Motor neuron (in vitro differentiated cells): ENCODE measurements around the gene SMC6. TPM values are rescaled to one million over a fixed set of nuclear protein-coding genes. Genes with fewer than 3 reads are reported as not detected.

Experiments used
- ATAC-seq, 8 experiments: fragments of 200-7000 bp; cut with Tn5 transposase; replicated peaks in 6 of 8; 2 replicates each; pipeline ENCODE4 v1.8.0; 2021; ENCODE audit warnings: mild to moderate bottlenecking in 8 of 8, moderate library complexity in 8 of 8
- H3K27ac ChIP-seq, 2 donors: fragments of 250-450 bp; sonication (Bioruptor Pico); 2 replicates each; pipeline ENCODE4 v1.9.0; 2021; ENCODE audit warnings: antibody characterized with exemption in 2 of 2, mild to moderate bottlenecking in 2 of 2, moderate library complexity in 1 of 2
- H3K4me1 ChIP-seq, 2 donors: fragments of 250-450 bp; sonication (Bioruptor Pico); replicated peaks in 1 of 2; 2 replicates each; pipeline ENCODE4 v1.6.1; 2021; ENCODE audit warnings: antibody characterized with exemption in 2 of 2, mild to moderate bottlenecking in 2 of 2, moderate library complexity in 1 of 2
- H3K4me3 ChIP-seq, 5 donors: fragments of 250-450 bp; sonication (Bioruptor Pico); 2 replicates each; pipeline ENCODE4 v1.9.0; 2021; ENCODE audit warnings: antibody characterized with exemption in 5 of 5, mild to moderate bottlenecking in 5 of 5, moderate library complexity in 4 of 5
- WGBS, 10 experiments: fragments of 450-650 bp; shearing (Covaris generic); methylation state at CpG; one replicate each; pipeline ENCODE4 v1.0.0; 2022; 5-methylcytosine and 5-hydroxymethylcytosine counted together
- in situ Hi-C, 9 experiments: fragments of 400-800 bp; cut with MboI; loops; one replicate each; pipeline ENCODE4 v1.15.0; 2021; ENCODE audit warnings: low sequenced_read_pairs in 9 of 9, low pct_unique_long_range_greater_than_20kb in 2 of 9; ENCODE audit not compliant: unreplicated experiment in 9 of 9
- total RNA-seq, 8 experiments: library from RNA; unstranded; fragments of 300-600 nt; gene quantifications; 2 replicates each; pipeline versions ENCODE4 v1.2.3 to v1.2.4, GENCODE V29; 2022

The SMC6 gene
- total RNA-seq, 8 experiments from 2014 or later = 12.6 to 27.4 (median 21.2) TPM

- H3K4me1 ChIP-seq = peaks cover 0 to 9% of the 10 kb centered on the region in 2 donors
- in situ Hi-C loops = no loop called here
- no peak for ATAC-seq
- WGBS, 10 experiments = 35 to 100% (median 83%) methylated on average over 2 to 3 of the region's 3 CpGs; no CpG with 5 or more reads in 3 of the 10 experiments
- no peak overlapping the region for H3K27ac ChIP-seq
- H3K4me3 ChIP-seq = no peak overlapping the region
These were observed 4.5 kb upstream of the SMC6 start for GRCh38 chr2:17758118-17758517.

GRCh38 chr2:17757321-17757720 lies 3.7 kb upstream of the SMC6 start:
- in situ Hi-C loops = no loop called here
- H3K27ac ChIP-seq = no peak overlapping the region
- H3K4me3 ChIP-seq = no peak overlapping the region
- H3K4me1 ChIP-seq = peaks cover 3 to 13% of the 10 kb centered on the region in 2 donors
- ATAC-seq = no peak
- WGBS, 10 experiments = 14 to 95% (median 88%) methylated on average over 2 of the region's 2 CpGs; no CpG with 5 or more reads in 2 of the 10 experiments

- H3K27ac ChIP-seq = no peak overlapping the region
- H3K4me1 ChIP-seq = peaks cover 7 to 16% of the 10 kb centered on the region in 2 donors
- ATAC-seq = no peak
- in situ Hi-C loops = no loop called here
- WGBS, 10 experiments = 61 to 100% (median 95%) methylated on average over 2 to 6 of the region's 6 CpGs
- H3K4me3 ChIP-seq = no peak overlapping the region
These were observed 3.1 kb upstream of the SMC6 start for GRCh38 chr2:17756668-17757067.

- H3K27ac ChIP-seq = no peak overlapping the region
- peaks cover 7 to 16% of the 10 kb centered on the region in 2 donors for H3K4me1 ChIP-seq
- peak overlapping the region; percentile 52 to 98 (median 75) for H3K4me3 ChIP-seq
- ATAC-seq = no peak
- in situ Hi-C loops = no loop called here
- WGBS, 10 experiments = 0 to 16% (median 4%) methylated on average over 3 to 7 of the region's 8 CpGs; no CpG with 5 or more reads in 1 of the 10 experiments
These were observed 1.3 kb upstream of the SMC6 start for GRCh38 chr2:17754773-17755425.

DNA sequence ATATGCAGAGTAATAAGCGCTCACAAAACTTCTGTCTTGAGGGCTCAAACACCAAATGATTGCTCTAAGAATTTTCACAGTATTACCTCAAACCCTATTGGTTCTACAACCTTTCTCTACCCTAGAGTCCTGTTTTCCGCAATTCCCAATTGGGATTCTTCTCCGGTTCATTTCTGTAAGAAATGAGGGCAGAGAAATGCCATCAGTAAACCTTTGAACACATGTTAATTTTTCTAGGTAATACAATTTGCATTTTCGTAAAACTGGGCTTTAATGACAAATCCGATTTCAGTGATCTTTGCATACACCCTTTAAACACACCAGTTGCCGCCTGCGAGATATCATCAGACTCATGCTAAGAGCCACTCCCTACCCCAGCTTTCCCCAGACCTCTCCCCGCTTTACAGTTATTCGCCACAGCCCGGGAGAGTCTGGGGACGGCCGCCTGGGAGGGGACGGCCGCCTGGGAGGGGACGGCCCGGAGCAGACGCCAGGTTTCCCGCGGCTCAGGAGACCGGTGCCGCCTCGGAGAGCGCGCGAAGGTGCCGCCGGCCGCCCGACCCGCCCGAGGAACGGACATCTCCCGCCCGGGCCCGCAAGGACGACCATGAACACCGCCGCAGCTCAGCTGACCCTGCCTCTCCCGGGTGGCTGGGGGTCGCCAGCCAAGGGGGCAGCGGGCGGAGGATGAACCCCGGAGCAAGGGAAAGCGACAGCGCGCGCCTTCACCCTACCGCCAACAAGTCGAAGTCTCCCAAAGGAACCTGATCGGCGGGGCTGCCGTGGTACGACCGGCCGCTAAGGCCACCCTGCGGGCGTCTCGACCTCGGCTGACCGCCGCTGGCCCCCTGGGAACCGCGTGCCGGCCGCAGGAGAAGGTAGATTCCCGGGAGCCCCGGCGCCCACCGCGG lies 463 bp downstream of the SMC6 start:
- in situ Hi-C loops = no loop called here
- peak; percentile 59 to 70 (median 65) for ATAC-seq
- 0 to 6% (median 0%) methylated on average over 1 to 11 of the region's 70 CpGs for WGBS, 10 experiments
- Histone ChIP-seq H3K4me3 (peak overlapping the region; percentile 52 to 98 (median 75)), H3K4me1 (peaks cover 7 to 23% of the 10 kb centered on the region in 2 donors), H3K27ac (peak overlapping the region; percentile 98 to 99)

GRCh38 chr2:17752246-17752645 lies 1.4 kb downstream of the SMC6 start:
- 0 to 67% (median 33%) methylated on average over 1 to 3 of the region's 3 CpGs for WGBS, 10 experiments
- H3K4me3 ChIP-seq = peak overlapping the region in 2 of 5 donors; percentile 75 to 79
- ATAC-seq = no peak
- H3K4me1 ChIP-seq = peaks cover 7 to 25% of the 10 kb centered on the region in 2 donors
- in situ Hi-C loops = no loop called here
- no peak overlapping the region for H3K27ac ChIP-seq

DNA sequence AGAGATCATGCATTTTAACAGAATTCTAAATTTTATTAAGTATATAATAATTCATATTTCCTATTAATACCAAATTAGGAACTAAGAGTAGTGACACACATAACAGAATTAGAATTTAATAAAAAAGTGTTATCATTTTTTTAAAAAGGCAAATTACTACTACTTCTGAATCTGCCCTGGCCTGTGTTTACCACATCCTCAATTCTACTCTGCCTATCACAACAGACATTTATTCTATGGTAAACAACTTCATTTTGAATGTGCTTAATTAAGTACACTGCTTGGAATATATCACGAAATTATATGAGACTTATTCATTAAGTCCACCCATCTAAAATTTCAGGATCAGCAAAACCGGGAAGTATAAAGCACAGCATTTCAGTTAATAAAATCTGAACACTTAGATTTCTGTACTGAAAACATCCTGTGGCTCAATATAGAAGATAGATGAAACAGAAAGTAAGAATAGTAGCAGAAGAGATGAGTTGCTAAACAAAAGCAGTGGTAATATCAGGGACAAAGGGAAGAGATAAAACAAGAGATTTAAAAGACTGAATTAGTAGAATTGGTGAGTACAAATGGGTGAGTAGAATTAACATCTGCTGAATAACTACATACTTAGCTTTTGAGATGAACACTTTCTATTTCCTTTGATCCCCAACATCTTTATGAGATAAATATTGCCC lies 3.7 kb downstream of the SMC6 start:
- no peak for ATAC-seq
- H3K4me3 ChIP-seq = no peak overlapping the region
- in situ Hi-C loops = no loop called here
- no peak overlapping the region for H3K27ac ChIP-seq
- H3K4me1 ChIP-seq = peaks cover 7 to 20% of the 10 kb centered on the region in 2 donors
- WGBS, 10 experiments = 46 to 100% (median 81%) methylated on average over 1 to 2 of the region's 2 CpGs; no CpG with 5 or more reads in 1 of the 10 experiments

DNA sequence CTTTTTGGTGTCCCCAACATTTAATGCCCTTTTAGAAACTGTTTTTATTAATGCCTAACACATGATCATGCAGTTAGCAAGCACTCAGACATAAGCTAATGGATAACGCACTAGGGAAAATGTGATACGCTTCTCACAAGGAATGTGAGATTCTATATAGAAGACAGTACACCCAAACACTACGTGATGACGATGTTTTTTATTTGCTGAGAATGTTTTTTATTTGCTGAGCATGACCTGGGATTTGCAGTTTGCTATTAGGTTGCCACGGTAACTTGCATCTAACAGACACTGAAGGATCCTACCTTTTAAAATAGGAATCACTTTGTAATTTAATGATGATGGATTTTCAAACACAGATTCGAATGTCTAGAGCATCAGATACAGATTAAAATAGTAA lies 4.9 kb downstream of the SMC6 start:
- WGBS, 10 experiments = 65 to 100% (median 87%) methylated on average over 1 to 6 of the region's 6 CpGs
- in situ Hi-C loops = no loop called here
- ATAC-seq = no peak
- peaks cover 7 to 17% of the 10 kb centered on the region in 2 donors for H3K4me1 ChIP-seq
- H3K4me3 ChIP-seq = no peak overlapping the region
- H3K27ac ChIP-seq = no peak overlapping the region

GRCh38 chr2:17747684-17748452 lies 5.7 kb downstream of the SMC6 start:
- Histone ChIP-seq H3K27ac (no peak overlapping the region), H3K4me3 (no peak overlapping the region)
- ATAC-seq = peak in 2 of 8 experiments; percentile 28 to 58

DNA sequence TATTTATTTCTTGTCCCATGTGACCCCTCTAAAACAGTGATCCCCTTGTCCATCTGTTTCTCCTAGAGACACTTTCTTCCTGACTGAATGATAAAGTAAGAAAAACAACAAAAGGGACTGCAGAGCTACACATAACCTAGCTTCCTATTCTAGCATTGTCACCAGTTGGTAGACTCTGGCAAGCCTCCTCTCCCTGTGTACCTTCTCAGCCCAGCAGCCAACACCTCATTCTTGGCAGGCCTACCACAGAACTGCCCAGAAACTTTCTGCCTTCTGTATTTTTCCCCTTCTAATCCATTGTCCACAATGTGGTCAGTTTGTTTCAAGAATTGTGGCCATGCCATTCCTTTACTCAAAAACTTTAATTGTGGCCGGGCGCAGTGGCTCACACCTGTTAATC lies 13.4 kb downstream of the SMC6 start:
- in situ Hi-C loops = no loop called here
- H3K27ac ChIP-seq = no peak overlapping the region
- no peaks in the 10 kb centered on the region for H3K4me1 ChIP-seq
- ATAC-seq = no peak
- WGBS, 10 experiments = 100% methylated on average over 1 to 2 of the region's 2 CpGs; no CpG with 5 or more reads in 6 of the 10 experiments
- no peak overlapping the region for H3K4me3 ChIP-seq

More at GRCh38 chr2:17747684-17748452, 5.7 kb downstream of the SMC6 start:
- 18 to 93% (median 50%) methylated on average over 1 to 4 of the region's 4 CpGs; no CpG with 5 or more reads in 2 of the 10 experiments for WGBS, 10 experiments
- in situ Hi-C loops = no loop called here
- H3K4me1 ChIP-seq = peaks cover 7 to 17% of the 10 kb centered on the region in 2 donors

DNA sequence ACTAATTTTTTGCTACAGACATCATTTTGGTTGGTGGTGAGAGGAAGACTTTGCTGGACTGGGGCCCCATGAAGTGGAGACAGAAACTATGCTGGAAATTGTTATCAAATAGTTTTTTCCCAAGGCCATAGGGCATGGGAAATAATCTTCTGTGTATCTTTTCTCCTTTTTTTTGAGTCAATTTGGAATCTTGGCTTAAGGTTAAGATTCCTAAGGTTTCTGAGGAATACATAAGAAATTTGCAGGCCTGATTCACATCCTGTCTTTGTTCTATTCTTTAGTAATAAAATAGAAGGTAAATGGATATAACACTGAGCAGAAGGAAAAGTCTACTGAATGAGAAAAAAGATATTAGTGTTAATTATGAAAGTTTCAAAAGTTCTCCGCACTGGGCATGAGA lies 16.6 kb downstream of the SMC6 start:
- Histone ChIP-seq H3K27ac (no peak overlapping the region), H3K4me1 (no peaks in the 10 kb centered on the region), H3K4me3 (no peak overlapping the region)
- WGBS, 10 experiments = 93 to 100% (median 100%) methylated on average over 1 of the region's 1 CpG
- in situ Hi-C loops = no loop called here
- no peak for ATAC-seq

DNA sequence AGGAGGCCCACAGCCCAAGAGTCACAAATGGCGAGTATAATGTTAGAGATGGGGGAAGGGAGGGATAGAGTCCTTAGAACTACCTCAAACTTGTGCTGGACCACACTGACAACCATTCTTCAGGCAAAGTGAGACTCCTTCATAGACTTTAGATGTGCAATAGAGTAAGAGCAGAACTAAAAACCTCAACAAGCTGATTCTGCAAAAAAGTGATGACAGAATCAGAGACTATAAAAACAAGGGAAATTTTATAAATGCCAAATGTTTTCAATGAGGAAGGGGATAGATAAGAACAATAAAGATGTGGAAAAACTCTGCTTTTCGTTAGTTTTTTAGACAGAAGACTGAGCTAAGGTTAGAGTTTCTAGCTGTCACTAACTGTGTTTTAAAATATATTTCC lies 17.7 kb downstream of the SMC6 start:
- Histone ChIP-seq H3K4me1 (no peaks in the 10 kb centered on the region), H3K4me3 (no peak overlapping the region), H3K27ac (no peak overlapping the region)
- in situ Hi-C loops = no loop called here
- WGBS, 10 experiments = 86 to 100% (median 95%) methylated on average over 1 to 2 of the region's 2 CpGs; no CpG with 5 or more reads in 2 of the 10 experiments
- no peak for ATAC-seq
